Hematopoietic multipotent progenitor cell treated with erythropoietin and hydrocortisone succinate and interleukin-3 and kit ligand, for 4 days (in vitro differentiated cells): Measurements from ENCODE around the gene LMNTD2.

Experiments
- DNase-seq: peaks from one replicate; pipeline ENCODE4 v3.0.0-alpha.2; 2015

LMNTD2 gene

DNA sequence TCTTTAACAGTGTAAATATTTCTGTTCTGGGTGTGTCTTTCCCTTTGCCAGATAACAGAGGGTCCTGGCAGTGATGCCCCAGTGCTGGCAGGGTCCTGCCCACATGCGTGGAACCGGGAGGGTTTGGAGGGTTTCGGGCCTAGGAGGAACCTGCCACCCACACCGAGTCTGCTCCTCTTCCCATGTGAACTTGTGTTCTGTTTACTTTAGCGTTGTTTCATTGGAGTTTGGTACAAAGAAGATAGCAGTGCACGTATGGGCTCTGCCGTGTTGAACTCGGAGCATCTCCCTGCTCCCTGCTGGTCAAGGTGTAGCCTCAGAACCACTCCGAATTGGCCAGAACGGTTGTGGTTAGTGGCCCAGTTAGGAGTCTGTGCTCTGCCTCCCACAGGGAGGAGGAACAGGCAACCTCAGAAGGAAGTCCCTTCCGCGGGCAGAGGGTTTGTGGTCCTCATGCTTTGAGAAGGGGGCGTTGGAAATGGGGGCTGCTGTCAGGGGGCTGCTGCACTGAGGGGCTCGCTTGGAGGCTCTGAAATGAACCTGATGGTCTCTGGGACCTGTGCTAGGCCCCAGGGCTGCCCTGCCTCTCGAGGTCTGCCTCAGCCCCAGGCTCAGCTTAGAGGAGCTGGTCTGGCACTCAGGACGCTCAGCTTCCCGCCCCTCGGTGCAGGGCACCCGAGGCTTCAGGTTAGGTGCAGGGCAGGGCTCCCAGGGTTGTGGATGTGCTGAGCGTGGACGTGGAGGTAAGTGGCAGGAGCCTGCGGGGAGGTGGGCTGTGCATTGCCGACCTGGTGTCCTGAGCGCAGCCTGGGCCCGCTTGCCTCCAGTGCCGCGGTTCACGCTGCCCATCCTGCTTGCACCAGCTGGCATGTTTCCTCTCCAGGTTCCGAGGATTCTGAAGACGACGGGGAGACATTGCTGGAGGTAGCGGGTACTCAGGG, 26.1 kb upstream of the LMNTD2 start:
- DNase-seq: no peak

DNA sequence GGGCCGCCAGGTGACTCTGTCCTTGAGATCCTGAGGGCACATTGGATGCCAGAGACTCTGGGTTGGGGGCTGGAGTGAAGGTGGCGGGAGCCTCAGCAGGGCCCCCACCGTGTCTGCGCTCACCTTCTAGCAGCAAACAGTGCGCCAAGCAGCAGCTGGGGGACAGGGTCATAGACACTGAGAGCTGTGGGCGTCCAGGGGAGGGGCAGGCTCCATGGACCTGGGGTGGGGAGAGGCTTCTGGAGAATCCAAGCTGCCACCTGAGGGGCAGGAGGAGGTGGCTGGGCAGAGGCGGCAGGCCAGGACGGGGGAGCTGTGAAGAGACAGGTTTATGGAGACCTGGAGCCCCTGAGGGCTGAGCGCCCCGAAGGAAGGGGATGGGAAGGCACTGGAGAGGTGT, 23.7 kb upstream of the LMNTD2 start:
- DNase-seq: no peak

DNA sequence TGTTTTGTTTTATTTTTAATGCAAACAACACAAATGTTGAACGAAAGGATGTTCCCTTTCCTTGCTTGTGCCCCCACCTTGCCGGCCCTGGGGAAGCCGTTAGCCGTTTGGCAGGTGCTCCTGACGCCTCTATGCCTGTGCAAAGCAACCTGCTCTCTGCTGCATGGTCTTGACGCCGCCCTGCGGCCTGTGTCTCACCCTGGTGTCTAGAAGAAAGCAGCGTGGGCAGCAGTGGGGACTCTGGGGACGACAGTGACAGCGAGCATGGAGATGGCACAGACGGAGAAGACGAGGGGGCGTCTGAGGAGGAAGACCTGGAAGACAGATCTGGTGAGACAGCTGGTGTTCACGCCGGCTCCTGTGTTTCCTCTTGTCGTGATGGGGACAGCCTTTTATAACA, 21.2 kb upstream of the LMNTD2 start:
- DNase-seq: no peak

DNA sequence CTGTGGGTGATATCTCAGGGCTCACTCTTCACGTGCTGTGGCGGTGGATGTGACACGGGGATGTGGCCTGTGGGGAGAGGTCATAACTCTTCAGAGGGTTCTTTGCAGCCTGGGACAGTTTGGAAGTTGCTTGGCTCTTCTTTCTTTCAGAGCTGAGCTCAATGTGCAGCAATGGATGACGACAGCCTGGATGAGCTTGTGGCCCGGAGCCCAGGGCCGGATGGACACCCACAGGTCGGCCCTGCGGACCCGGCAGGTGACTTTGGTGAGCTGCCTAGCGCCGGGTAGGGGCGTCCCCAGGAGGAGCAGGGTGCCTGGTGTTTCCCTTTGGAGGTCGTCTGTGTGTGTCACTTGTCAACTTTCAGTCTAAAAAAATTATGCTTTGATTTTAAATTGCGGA, 20.8 kb upstream of the LMNTD2 start:
- no peak for DNase-seq

DNA sequence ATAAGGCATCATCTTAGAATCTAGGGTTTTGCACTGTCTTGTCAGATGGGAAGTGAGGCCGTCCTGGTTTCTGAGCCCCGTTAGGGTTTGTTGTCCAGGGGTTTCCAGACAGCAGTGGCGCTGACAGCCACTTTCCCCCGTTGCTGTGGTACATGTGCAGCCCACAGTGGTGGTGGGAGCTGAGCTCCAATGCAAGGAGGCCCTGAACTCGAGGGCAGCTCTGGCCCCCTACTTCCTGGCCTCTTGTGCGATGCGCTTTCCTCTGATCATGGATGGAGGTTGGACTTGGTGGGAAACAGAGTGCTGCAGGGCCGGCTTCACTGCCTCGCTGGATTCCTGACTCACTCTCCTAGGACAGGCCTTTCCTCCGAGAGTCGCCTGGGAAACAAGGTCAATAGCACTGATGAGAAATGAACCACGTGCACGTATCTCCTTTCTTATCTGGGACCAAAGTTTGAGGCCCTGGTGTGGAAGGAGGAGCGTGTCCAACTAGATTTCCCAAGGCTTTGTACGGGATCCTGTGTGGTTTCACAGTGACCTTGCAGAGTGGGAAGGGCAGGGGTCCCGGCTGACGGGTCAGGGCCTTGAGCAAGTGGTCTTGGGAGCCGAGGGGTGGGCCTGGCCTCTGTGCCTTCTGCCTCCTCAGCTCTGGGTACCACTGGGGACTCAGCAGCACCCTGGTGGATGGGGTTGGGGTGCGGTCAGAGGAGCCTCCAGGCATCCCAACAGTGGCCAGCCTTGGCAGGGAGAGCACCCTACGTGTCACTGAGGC, 19.5 kb upstream of the LMNTD2 start:
- DNase-seq: no peak

DNA sequence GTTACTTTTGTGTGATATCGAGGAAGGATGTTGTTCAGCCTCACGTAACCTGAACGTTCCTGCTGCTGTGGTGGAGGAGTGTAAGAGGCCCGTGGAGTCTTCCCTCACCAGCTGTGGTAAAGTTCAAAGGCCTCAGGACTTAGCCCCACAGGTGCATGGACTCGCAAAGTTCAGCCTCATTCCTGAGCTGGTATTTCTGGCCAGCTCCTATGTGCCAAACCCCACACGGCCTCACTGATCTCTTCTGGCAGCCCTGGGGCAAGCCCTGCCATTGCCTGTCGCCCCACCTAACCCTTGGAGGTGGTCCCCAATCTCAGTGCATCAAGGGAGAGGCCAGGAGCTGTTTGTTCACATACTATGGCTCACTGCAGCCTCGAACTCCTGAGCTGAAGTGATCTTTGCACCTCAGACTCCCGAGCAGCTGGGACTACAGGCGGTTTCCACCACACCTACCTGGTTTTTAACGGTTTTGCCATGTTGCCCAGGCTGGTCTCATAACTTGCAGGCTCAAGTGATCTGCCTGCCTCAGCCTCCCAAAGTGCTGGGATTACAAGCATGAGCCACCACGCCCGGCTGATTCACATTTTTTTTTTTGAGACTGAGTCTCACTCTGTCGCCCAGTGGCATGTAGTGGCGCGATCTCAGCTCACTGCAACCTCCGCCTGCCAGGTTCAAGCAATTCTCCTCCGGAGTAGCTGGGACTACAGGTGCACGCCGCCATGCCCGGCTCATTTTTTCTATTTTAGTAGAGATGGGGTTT, 17.9 kb upstream of the LMNTD2 start:
- DNase-seq: no peak

DNA sequence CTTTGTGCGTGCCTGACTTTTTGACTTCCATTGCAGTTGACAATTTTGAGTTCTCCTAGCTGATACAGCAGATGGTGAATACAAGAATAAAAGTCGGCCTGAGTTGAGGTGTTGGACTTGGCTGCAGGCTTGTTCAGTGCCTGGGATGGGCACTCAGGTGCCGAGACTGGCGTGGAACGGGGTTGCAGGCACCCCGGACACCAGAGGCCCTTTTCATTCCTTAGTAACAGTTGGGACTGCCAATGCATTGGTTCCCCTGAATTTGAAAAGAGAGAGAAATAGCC, 17.0 kb upstream of the LMNTD2 start:
- DNase-seq: no peak

DNA sequence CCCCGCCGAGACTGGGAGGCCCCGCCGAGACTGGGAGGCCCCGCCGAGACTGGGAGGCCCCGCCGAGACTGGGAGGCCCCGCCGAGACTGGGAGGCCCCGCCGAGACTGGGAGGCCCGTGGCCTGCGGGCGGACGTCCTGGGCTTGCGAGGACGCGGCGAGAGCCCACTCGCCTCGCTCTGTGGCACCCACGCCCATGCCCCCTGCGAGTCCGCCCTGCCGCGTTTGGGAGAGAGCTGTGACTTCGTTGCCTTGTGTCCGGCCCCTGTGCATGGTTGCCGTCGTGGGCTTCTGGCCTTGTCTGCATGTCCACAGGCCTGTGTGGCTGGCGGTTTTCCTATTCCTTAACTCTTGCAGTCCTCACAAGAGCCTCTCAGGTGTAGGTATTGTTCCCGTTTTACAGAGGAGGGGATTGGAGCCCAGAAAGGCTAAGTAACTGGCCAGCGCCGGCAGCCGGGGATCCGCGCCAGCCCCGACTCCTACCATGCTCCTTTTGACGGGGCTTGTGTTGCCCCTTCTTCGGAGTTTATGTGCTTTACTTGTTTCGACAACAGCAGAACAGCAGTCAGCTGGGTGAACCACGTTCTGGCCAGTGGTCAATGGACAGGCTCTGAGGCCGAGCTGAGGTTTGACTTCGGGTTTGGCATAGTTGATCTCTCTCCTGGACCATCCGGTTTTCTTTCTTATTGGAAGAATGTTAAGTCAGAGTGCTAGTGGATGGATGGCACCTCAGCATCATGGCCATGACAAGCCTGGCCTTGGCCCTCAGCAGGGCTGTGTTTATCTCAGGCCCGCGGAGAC, 16.5 kb upstream of the LMNTD2 start:
- DNase-seq: peak; percentile 28

DNA sequence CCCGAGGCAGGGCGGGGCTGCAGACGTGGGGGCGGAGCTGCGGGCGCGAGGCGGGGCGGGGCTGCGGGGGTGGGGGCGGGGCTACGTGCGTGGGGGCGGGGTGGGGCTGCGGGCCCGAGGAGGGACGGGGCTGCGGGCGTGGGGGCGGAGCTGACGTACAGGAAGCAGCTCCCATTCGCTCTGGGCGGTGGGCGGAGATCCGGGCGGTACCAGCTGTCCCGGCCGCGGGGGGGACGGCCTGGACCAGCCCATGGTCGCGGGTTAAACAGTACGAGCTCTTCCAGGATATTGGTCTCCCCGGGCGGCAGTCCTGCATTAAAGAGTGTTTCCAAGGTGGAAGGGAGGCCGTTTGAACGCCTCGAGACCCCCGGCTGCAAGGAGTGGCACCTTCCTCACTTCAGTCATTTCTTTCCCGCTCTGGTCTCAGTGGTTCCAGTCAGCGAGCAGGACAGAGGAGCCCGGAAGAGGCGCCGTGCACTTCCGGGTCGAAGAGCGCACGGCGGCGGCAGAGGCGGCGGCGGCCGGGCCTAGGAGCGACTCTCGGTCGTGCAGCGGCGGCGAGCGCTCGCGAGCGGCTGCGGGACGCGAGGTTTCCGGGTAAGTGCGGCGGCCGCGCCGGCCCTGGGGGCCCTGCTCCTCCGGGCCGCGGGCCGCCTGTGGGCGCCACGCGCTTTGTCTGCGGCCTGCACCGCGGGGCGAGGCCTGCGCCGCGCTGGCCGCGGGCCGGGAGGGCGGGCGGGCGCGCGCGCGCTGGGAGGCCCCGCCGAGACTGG, 15.6 kb upstream of the LMNTD2 start, which contains the start of gene PHRF1:
Gene PHRF1 (plus strand): TSS at position 475 of the 773 bp plus-strand sequence. CDS start 5,043 bp downstream, outside the sequence.
- peak; percentile 97 for DNase-seq

DNA sequence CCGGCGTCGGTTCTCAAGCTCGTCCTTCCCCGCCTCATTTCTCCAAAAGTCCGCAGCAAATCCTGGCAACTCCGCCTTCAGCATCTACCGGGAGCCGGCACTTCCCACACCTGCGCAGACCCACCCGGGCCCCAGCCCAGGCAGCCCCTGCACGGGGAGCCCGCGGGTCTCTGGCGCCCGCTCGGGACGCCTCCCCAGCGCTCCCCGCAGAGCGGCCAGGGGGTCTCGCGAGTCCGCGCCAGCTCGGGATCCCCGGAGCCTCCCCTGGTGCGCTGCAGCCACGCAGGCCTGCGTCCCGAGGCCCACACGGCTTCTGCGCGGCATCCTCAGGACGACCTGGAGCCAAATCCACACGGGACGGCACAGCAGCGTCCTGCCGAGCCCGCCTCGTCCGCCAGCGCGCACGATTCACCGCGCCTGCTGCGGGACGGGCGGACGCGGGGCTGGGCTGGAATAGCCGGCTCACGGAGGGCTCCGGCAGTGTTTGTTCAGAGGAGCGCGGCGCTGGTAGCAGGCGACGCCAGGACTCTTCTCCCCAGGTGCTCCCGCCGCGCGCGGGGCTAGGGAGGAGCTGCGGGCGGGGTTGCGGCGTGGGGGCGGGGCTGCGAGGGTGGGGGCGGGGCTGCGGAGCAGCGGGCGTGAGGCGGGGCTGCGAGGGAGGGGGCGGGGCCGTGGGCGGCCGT, 14.9 kb upstream of the LMNTD2 start:
- no peak for DNase-seq

DNA sequence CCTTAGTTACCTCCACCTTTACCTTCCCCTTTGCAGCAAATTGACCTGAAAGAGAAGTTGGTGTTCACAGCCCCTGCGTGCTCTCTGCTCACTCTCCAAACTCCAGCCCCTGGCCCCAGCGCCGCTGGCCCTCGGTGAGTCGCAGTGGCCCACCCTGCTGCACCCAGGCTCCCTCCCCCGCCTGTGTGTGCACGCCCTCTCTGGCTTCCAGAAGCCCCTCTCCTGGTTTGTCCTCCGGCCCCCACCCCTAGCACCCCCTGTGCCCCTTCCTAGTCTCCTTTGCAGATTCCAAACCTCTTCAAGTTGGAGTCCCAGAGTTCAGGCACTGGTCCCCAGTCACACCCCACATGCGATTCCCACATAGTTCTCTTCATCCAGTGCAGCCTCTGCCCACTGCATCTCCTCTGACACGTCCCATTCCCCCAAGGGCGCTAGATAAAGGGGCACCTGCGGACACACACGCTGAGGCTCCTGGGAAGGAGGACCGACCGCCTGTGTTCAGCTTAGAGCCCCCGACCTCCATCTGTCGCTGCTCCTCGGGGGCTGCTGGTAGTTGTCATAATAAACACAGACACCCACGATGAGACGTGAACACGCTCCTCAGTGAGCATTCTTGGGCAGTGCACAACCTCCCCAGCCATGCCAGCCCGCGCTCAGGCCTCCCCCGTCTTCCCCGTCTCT, 14.2 kb upstream of the LMNTD2 start:
- DNase-seq: no peak

DNA sequence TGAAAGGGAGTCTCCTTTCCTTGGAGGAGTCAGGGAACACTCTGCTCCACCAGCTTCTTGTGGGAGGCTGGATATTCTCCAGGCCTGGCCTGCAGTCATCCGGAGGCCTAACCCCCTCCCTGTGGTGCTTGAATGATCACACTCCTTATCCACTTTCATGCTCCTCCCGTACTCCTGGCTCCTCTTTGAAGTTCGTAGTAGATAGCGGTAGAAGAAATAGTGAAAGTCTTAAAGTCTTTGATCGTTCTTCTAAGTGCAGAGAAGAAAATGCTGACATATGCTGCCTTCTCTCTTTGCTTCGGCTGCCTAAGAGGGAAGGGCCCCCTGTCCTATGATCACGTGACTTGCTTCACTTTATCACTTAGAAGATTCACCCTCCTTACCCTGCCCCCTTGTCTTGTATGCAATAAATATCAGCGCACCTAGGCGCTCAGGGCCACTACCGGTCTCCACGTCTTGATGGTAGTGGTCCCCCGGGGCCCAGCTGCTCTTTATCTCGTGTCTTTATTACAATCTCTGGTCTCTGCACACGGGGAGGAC, 13.6 kb upstream of the LMNTD2 start:
- DNase-seq: peak; percentile 34

DNA sequence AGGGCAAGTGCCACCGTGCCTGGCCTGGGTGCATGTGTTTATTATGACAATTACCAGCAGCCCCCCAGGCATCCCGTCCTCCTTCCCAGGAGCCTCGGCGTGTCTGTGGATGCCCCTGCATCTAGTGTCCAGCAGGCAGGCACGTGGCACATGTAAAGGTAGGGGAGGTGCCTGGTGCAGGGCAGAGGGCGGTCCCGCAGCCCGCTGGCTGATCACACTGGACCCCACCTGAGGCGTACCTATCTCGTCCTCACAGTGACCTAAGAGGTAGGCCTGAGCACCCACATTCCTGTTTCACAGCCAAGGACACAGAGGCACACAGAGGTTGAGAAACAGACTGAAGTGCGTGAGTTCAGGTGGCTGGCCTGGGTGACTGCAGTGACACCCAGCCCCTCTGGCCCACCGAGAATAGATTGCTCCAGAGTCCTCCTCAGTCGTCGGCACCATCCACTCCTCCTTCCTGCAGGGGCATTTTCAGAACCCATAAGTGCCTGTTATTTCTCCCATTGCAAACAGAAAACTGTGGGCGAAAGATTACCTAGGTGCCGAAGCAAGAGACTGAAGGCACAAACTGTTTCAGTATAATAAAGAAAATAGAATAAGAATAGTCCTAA, 12.7 kb upstream of the LMNTD2 start:
- no peak for DNase-seq

DNA sequence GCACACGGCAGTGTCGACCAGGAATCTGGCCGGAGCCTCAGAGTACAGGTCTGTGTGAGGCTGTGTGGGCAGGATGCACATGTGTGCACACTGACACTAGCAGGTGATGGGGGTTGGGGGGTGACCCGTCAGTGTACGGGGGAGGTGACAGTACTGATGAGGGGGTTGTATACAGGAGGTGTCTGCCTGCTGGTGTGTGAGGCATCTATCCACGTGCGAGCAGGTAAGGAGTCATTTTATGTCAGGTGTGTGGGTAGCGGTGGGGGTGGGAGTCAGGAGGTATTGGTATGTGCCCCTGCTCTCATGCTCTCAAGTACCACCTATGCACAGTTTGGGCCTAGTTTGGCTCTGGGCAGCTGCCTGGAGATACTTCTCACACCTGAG, 11.3 kb upstream of the LMNTD2 start:
- DNase-seq: no peak

DNA sequence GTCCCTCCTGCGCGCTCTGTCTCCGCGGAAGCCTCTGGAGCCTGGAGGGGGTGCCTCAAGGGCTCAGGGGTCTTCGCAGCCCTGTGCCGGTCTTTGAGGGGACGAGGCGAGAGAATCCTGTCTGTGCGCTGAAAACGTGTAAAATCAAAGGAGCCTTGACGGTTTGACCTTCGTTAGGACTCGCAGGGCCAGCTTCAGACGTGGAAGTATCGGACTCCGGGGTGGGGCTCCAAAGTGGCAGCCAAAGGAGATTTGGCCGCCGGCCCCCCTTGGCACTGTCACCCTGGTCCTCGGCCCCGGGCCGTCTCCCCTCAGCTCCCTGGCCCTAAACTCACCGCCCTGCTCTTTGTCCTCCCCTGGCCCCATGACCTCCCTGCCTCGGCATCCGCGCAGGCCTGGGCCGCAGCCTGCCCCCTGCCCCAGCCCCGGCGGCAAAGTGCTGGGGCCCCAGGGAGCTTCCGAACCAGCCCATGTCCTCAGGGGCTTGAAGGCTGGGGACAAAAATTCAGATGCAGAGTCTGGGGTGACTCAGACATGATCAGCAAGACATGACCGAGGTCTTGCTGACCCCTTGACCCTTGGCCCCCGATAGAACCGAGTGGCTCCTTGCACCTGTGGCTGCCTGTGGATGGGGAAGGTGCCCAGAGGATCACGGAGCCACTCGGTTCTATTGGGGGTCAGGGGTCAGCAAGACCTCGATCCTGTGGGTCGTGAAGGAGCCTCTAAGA, 8.8 kb upstream of the LMNTD2 start:
- DNase-seq: no peak

DNA sequence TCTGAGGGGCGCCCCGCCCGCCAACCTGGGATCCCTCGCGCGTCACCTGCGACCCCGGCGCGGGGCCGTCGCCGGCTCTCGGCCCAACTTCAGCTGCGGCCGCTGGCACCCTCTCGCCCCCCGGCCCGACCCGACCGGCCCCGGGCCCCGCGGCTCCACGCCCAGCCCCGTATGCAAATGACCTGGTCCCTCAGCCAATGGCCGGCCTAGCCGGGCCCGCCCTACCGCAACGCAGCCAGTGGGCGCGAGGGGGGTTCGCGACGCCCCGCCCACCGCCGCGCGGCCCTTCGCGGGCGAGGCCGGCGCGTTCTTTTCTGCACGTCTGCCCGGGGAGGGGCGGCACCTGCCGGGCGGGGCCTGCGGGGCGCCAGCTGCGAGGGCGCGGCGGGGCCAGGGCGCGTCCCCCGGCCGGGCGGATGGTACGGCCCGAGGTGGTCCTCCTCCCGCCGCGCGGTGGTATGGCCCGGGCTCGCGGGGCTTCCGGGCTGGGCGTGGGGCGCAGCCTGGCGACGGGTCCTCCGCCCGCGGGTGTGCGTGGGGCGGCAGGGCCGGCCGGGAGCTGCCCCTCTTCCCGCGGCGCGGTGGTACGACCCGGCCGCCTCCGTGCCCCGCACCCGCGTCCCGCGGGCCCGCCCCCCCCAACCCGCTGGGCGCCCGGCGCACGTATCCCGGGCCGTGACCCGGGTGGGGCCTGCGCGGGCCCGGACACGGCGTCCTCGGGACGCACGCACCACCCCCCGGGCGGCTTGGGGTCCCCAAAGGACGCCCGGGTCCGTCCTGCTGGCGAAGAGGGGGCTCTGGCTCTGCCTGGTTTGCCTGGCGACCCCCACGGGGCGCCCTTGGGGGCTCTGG, 8.0 kb upstream of the LMNTD2 start:
- DNase-seq: peak; percentile 97

DNA sequence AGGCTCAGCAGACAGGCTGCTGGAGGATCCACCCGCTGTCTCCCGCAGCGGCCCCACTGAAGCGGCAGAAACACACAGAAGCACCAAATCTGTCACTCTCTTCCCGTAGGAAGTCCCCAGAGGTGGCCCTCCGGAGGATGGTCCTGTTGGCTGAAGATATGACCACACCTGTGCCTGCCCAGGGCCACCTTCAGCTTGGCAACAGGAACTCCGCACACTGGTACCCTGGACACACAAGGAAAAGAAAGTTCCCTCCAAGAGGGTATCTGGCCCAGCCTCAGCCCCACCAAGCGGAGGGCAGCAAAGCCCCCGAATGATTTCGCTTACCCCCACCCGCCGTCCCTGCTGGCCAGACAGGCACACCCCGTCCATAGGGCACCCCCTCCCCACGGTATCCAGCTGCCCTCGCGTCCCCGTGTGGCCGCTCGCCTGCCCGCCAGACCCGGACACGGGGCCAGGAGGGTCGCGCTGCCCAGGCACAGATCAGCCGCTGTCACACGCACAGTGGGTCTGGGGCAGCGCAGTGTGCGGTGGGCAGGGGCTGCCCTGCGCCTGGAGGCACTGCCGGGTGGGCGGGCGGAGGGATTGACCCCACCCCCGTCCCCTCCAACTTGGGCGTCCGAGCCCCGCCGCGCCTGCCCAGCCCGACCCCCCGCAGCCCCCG, 7.2 kb upstream of the LMNTD2 start:
- DNase-seq: no peak
